Activated T-helper 2 cell treated with anti-CD3 and anti-CD28 coated beads, Interferon-gamma antibody, Interleukin-2, Interleukin-4, amounts not matched to agents 10 μg/mL and 5 μg/mL and 100 μg/mL, durations not matched to agents 14 hours and 24 hours and 36 hours (primary cell): ENCODE data around the gene PLXDC2. TPM values are rescaled to one million over a fixed set of nuclear protein-coding genes. Genes with fewer than 3 reads are reported as not detected.

Experiments
- DNase-seq: peaks from one replicate; pipeline ENCODE4 v3.0.0; 2021; ENCODE audit warnings: low spot score
- H3K27ac Mint-ChIP-seq: one replicate; pipeline ENCODE4 v1.8.0; 2021; ENCODE audit warnings: mixed read lengths
- H3K27me3 Mint-ChIP-seq: one replicate; pipeline ENCODE4 v1.8.0; 2021; ENCODE audit warnings: low read depth, mixed read lengths
- H3K36me3 Mint-ChIP-seq: one replicate; pipeline ENCODE4 v1.8.0; 2021; ENCODE audit warnings: low read depth, mixed read lengths
- H3K4me1 Mint-ChIP-seq: one replicate; pipeline ENCODE4 v1.8.0; 2021; ENCODE audit warnings: low read depth, mixed read lengths
- H3K4me3 Mint-ChIP-seq: one replicate; pipeline ENCODE4 v1.8.0; 2021; ENCODE audit warnings: low read depth, mild to moderate bottlenecking, moderate library complexity, mixed read lengths
- H3K9me3 Mint-ChIP-seq: one replicate; pipeline ENCODE4 v1.8.0; 2021; ENCODE audit warnings: mixed read lengths
- intact Hi-C: fragments of 100-400 bp; cut with micrococcal nuclease; formaldehyde crosslinking; loops from one replicate; pipeline ENCODE4 v1.15.1; 2023
- total RNA-seq: library from RNA; stranded (reverse); gene quantifications from 2 replicates; pipeline ENCODE4 v1.2.3, GENCODE V29; 2022

Gene PLXDC2
- total RNA-seq, 1 donor from 2014 or later, result not detected

DNA sequence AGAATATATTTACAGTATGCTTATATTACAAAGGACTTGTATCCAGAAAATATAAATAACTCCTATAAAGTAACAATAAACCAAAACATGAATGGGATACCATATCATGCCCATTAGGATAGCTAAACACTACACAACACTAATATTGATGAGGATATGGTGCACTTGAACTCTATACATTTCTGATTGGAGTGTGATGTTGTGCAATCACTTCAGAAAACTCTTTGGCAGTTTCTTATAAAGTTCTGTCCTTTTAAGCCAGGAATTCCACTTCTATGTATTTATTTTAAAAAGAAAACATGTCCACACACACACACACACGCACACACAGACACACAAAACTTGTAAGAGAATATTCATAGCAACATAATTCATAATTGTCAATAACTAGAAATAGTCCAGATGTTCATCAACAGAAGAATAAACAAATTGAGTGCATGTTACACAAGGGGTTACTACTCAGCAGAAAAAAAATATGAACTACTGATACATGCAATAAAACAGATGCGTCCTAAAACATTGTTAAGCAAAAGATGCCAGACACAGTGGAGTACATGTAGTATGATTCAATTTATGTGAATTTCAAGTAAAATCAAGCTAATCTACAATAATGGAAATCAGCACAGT lies 416.0 kb downstream of the PLXDC2 start:
- no peaks in the 10 kb centered on the region for H3K4me1 Mint-ChIP-seq
- H3K4me3 Mint-ChIP-seq, result no peak overlapping the region
- DNase-seq, result no peak
- peaks cover 19% of the 10 kb centered on the region for H3K9me3 Mint-ChIP-seq
- intact Hi-C loops, result no loop called here
- no peaks in the 10 kb centered on the region for H3K36me3 Mint-ChIP-seq
- H3K27me3 Mint-ChIP-seq, result no peaks in the 10 kb centered on the region
- no peak overlapping the region for H3K27ac Mint-ChIP-seq

DNA sequence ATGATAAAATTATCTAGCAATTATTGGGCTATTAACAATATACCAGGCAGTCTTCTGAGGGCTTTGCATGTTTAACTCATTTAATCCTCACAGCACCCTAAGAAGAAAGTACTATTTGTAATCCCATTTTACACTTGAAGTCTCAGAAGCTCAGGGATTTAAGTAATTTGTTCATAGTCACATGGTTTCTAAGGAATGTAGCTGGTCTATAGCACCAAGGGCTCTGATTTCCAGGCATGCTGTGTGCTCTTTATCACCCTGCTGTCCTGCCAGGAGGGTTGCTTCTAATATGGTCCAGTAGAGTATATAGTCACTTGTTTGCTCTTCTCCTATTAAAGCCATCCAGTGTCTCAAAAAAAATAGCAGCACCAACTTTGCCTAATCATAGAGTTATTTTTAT lies 417.2 kb downstream of the PLXDC2 start:
- Mint-ChIP-seq H3K4me3 (no peak overlapping the region), H3K4me1 (no peaks in the 10 kb centered on the region), H3K27ac (no peak overlapping the region), H3K27me3 (no peaks in the 10 kb centered on the region), H3K9me3 (peaks cover 11% of the 10 kb centered on the region), H3K36me3 (no peaks in the 10 kb centered on the region)
- intact Hi-C loops, result no loop called here
- DNase-seq, result no peak

DNA sequence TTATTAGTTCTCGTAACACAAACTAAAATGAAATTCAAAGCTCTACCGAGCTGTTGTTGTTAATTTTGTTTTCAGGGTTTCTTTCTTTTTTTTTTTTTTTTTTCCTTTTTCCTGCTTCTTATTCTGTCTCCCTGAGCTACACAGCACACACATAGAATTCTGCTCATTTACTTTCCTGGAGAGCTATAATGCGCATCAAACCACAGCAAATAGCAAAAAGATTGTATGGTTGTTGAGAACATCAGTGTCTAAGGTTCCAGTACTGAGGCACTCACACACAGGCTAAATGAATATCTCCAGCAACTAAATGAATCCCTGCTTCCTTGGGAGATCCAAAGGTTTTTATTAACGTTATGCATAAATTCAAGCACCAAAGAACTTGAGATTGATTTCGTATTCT lies 418.3 kb downstream of the PLXDC2 start:
- Mint-ChIP-seq H3K27ac (no peak overlapping the region), H3K4me3 (no peak overlapping the region), H3K27me3 (no peaks in the 10 kb centered on the region), H3K9me3 (peaks cover 4% of the 10 kb centered on the region), H3K36me3 (no peaks in the 10 kb centered on the region), H3K4me1 (no peaks in the 10 kb centered on the region)
- intact Hi-C loops, result no loop called here
- DNase-seq, result no peak

DNA sequence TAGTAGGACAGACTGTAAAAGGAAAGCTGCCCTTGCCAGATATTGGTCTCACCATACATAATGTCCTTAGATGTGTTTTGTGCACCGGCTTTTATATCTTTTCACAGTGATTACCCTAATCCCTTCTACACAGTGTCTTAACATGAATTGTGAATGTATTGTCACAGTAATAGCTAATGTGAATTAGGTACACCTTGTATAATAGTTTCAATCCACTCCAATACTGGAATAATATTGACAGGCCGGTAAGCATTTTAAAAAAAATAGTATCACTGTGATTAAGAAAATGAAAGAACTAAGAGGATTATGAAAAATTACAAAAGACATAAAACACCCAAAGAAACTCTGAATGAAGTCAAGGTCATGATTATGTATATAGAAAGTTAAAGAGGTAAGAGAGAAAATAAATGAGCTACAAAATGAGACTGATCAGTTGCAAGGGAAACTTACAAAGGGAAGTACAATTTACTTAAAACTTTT lies 420.9 kb downstream of the PLXDC2 start:
- H3K4me1 Mint-ChIP-seq, result no peaks in the 10 kb centered on the region
- H3K27me3 Mint-ChIP-seq, result no peaks in the 10 kb centered on the region
- no peaks in the 10 kb centered on the region for H3K36me3 Mint-ChIP-seq
- peaks cover 8% of the 10 kb centered on the region for H3K9me3 Mint-ChIP-seq
- intact Hi-C loops, result no loop called here
- no peak overlapping the region for H3K27ac Mint-ChIP-seq
- DNase-seq, result no peak
- no peak overlapping the region for H3K4me3 Mint-ChIP-seq

DNA sequence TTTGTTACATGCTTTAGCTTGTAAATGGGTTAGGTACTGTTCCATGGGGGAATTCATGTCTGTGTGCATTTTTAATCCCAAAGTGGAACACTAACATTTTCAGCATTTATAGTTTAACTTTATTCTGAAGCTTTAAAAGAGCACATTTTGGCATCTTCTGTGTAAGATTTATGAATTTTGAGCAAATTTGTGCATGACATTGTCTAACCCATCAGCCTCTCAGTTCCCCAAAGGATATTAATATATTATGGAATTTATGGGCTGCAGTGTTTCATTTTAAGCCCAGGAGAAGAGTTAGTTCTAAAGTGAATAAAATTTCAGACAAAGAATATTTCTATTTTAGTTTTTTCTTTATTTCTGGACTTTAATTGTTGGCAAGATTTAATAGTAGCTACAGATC lies 421.4 kb downstream of the PLXDC2 start:
- H3K27ac Mint-ChIP-seq, result no peak overlapping the region
- intact Hi-C loops, result no loop called here
- no peak for DNase-seq
- no peaks in the 10 kb centered on the region for H3K36me3 Mint-ChIP-seq
- peaks cover 5% of the 10 kb centered on the region for H3K9me3 Mint-ChIP-seq
- H3K27me3 Mint-ChIP-seq, result no peaks in the 10 kb centered on the region
- H3K4me3 Mint-ChIP-seq, result no peak overlapping the region
- no peaks in the 10 kb centered on the region for H3K4me1 Mint-ChIP-seq

DNA sequence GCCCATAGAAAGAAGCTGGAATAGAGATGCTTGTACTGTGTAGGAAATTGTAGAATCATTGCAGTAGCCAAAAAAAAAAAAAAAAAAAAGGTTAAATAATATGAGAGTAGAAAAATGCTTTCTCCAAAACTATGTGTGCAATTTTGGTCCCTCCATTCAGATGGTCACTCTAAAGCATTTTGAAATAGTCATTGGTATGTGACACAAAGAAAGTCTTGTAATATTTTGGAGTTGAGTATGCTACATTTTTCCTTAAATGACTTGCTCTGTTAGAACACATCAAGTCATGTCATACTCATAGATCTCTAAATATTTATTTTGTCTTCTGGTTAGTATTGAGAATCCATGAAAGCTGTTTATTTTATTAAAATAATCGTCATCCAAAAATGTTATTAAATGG lies 424.4 kb downstream of the PLXDC2 start:
- intact Hi-C loops, result no loop called here
- Mint-ChIP-seq H3K27me3 (no peaks in the 10 kb centered on the region), H3K4me1 (no peaks in the 10 kb centered on the region), H3K36me3 (no peaks in the 10 kb centered on the region), H3K4me3 (no peak overlapping the region), H3K9me3 (peaks cover 10% of the 10 kb centered on the region), H3K27ac (no peak overlapping the region)
- no peak for DNase-seq

DNA sequence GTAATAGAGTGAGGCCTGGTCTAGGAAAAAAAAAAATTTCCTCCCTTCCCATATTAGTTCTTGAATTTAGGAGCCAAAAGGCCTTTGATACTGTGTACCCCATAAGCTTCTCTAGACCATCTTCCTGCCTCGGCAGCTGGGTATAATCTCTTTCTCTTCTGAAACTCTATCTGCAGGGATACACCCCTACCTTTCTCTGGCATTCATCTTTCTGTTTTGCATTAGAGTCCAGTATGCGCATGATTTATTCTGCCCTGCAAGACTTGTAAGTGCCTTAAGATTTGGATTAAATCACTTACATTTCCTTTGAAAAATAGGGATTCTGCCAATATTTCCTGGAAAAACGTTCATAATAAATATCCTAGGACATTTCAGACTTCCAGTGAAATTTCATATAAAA lies 431.2 kb downstream of the PLXDC2 start:
- H3K27me3 Mint-ChIP-seq, result no peaks in the 10 kb centered on the region
- peaks cover 17% of the 10 kb centered on the region for H3K9me3 Mint-ChIP-seq
- no peak for DNase-seq
- H3K27ac Mint-ChIP-seq, result no peak overlapping the region
- H3K4me1 Mint-ChIP-seq, result no peaks in the 10 kb centered on the region
- intact Hi-C loops, result no loop called here
- no peaks in the 10 kb centered on the region for H3K36me3 Mint-ChIP-seq
- no peak overlapping the region for H3K4me3 Mint-ChIP-seq

DNA sequence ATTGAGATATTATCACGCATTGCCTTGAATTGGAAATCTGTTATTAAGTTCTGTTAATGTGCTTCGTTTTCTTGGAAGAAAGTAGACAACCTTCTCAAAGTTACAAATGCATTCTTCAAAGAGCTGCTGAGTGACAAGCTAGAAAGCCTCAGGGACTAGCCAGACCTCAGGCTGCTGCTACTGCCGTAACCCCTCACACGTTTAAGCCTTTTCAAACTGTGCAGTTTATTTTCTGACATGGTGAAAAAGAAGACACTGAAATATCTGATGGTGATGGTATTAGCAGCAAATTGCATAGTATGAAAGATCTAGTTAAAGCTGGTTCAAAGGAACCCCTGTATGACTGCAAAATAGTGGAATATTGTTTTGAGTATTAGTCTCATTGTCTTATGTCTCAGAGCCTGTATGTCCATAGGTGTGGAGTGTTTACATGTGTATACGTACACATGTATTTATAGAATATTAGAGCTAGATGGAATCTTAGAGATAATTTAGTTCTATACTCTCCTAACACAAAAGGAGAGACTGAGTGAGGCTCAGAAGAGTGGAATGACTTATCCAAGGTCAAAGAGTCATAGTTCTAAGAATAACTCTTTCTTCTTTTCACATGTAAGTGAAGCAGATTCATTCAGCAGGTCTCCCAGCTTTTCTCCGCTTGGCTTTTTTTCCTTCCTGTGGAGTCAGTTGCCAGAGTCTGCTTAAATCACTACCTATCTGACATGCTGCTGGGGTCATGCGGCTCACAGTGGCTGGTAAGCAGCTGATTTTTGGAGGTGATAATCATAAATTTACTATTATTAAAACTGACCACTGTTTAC lies 431.9 kb downstream of the PLXDC2 start:
- H3K27me3 Mint-ChIP-seq, result no peaks in the 10 kb centered on the region
- no peaks in the 10 kb centered on the region for H3K36me3 Mint-ChIP-seq
- no peak for DNase-seq
- peaks cover 18% of the 10 kb centered on the region for H3K9me3 Mint-ChIP-seq
- no peak overlapping the region for H3K27ac Mint-ChIP-seq
- no peaks in the 10 kb centered on the region for H3K4me1 Mint-ChIP-seq
- H3K4me3 Mint-ChIP-seq, result no peak overlapping the region
- intact Hi-C loops, result no loop called here

DNA sequence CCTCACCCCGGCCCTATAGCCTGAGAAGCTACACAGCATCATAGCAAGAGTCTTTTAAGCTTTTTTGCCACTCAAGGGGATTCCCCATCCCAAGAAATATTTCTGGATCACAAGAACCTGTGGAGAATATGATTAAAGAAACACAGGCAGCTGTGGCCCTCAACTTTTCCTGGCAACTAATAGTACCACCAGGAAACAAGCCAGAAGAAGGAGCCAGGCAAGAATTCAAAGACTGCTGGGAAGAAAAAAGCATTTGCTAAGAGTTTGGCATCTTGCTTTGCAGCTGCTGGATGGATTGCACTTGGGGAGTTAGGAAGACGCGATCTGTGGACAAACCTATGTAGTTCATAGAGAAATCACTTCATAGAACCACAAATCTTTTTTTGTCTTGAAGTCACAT lies 437.8 kb downstream of the PLXDC2 start:
- no peak for DNase-seq
- Mint-ChIP-seq H3K36me3 (no peaks in the 10 kb centered on the region), H3K9me3 (peaks cover 9% of the 10 kb centered on the region), H3K4me3 (no peak overlapping the region), H3K4me1 (no peaks in the 10 kb centered on the region), H3K27ac (no peak overlapping the region), H3K27me3 (no peaks in the 10 kb centered on the region)
- intact Hi-C loops, result no loop called here

DNA sequence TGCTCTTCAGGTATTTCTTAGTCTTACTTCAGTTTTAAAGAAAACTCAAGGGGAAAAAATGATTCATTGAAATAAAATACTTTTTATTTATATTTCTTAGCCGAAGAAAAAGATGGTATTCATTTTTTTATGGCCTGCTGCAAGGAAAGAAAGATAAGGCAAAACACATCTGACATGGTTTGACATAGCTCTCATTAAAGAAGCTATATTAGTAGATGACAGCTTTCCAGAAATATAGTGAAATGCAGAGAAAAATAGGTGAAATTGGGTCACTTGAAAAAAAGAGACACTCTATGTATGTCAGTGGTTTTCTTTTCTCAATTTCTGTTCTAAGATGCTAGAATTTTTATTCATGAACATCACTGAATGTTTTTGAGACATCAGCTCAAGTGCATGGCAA lies 438.3 kb downstream of the PLXDC2 start:
- no peaks in the 10 kb centered on the region for H3K36me3 Mint-ChIP-seq
- H3K4me1 Mint-ChIP-seq, result no peaks in the 10 kb centered on the region
- H3K27ac Mint-ChIP-seq, result no peak overlapping the region
- no peaks in the 10 kb centered on the region for H3K27me3 Mint-ChIP-seq
- H3K4me3 Mint-ChIP-seq, result no peak overlapping the region
- H3K9me3 Mint-ChIP-seq, result peaks cover 9% of the 10 kb centered on the region
- no peak for DNase-seq
- intact Hi-C loops, result no loop called here

DNA sequence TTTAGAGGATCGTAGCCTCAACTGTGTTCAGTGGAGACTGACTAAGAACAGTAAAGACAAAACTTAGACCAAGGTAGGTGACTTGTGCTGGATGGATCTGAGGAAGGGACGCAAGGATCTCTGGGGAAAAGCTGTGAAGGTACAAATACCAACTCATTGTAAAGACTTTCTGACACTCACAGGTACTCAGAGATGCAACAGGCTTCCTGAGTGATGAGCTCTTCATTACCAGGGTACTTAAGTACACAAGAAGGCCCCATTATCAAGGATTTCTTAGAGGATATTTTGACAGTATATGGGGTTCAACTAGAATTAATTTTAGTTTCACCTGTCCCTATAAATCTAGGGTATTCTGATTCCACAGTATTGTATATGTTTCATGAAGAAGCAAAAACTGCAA lies 440.7 kb downstream of the PLXDC2 start:
- no peaks in the 10 kb centered on the region for H3K27me3 Mint-ChIP-seq
- no peaks in the 10 kb centered on the region for H3K4me1 Mint-ChIP-seq
- intact Hi-C loops, result no loop called here
- H3K36me3 Mint-ChIP-seq, result no peaks in the 10 kb centered on the region
- no peak overlapping the region for H3K27ac Mint-ChIP-seq
- no peak overlapping the region for H3K4me3 Mint-ChIP-seq
- DNase-seq, result no peak
- H3K9me3 Mint-ChIP-seq, result peaks cover 18% of the 10 kb centered on the region

DNA sequence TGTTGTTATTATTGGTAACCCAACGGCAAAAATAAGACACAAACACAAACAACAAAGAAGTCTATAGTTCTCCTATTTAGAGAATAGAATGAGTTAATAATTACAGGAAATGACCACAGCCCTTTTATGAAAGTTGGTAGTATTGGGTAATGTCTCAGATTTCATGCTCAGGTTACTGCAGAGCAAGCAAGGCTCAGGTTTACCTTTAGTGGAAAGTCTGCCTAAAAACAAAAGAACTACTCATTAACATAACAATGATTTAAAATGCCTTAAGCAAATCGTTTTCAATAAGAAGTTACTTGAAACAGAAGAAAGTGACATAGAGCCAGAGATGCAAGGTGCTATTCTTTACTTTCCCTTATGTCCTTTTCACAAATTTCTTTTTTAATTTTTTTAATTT lies 441.2 kb downstream of the PLXDC2 start:
- no peak overlapping the region for H3K4me3 Mint-ChIP-seq
- H3K9me3 Mint-ChIP-seq, result peaks cover 15% of the 10 kb centered on the region
- intact Hi-C loops, result no loop called here
- no peaks in the 10 kb centered on the region for H3K36me3 Mint-ChIP-seq
- H3K27me3 Mint-ChIP-seq, result no peaks in the 10 kb centered on the region
- DNase-seq, result no peak
- no peak overlapping the region for H3K27ac Mint-ChIP-seq
- H3K4me1 Mint-ChIP-seq, result no peaks in the 10 kb centered on the region

DNA sequence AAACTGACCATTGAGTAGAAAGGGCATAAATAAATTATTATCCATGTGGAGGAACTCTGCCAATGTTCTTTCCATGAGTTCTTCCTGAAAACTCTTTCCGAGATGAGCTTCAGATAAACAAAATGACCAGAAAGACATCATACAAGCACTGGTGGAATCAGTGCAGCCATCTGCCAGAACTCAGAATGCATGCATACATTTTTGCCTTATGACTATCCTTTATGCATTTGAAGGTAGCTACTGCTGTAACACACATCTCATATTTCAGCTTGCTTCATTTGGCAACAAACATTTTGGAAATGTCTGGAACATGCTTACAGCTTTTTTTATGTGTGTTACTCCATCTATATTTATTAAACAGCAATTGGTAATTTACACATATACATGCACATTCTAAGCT lies 448.9 kb downstream of the PLXDC2 start:
- intact Hi-C loops, result no loop called here
- no peaks in the 10 kb centered on the region for H3K36me3 Mint-ChIP-seq
- peaks cover 39% of the 10 kb centered on the region for H3K9me3 Mint-ChIP-seq
- no peak overlapping the region for H3K27ac Mint-ChIP-seq
- H3K27me3 Mint-ChIP-seq, result no peaks in the 10 kb centered on the region
- no peak overlapping the region for H3K4me3 Mint-ChIP-seq
- H3K4me1 Mint-ChIP-seq, result no peaks in the 10 kb centered on the region
- no peak for DNase-seq
